ENCODE results near the gene C19orf53. TPM values are rescaled to one million over a fixed set of nuclear protein-coding genes. Genes with fewer than 3 reads are reported as not detected.

The C19orf53 gene
- total and polyA plus RNA-seq, 10 of the 15 experiments (the other 5 are each of a cell fraction or from before 2014, with no cell fraction given), result 109 to 449 (median 218) TPM

GRCh38 chr19:13742756-13743155 lies 31.5 kb upstream of the C19orf53 start:
- no peak overlapping the region for H3K4me2 ChIP-seq (ENCODE audit: control insufficient read depth, insufficient read depth)
- H3K9me3 ChIP-seq (replicated peaks; ENCODE audit: control insufficient read depth, insufficient read depth, low read length), result no peaks in the 10 kb centered on the region; the same call in 2 of the 3 replicates
- no peaks in the 10 kb centered on the region for H3K36me3 ChIP-seq (ENCODE audit: control insufficient read depth in 2 of 2, insufficient read depth in 2 of 2, low read length in 1 of 2)
- H3K4me3 ChIP-seq, result no peak overlapping the region
- ChIA-PET POLR2A (no interaction called here), RAD21 (ENCODE audit: unreplicated experiment) (no interaction called here), CTCF (no interaction called here), SMC1A (ENCODE audit: uncharacterized antibody, unreplicated experiment) (no interaction called here)
- no peaks in the 10 kb centered on the region for H3K4me1 ChIP-seq (ENCODE audit: control insufficient read depth, insufficient read depth, low read length)
- H3K9ac ChIP-seq (ENCODE audit: control insufficient read depth, insufficient read depth, low read length), result no peak overlapping the region
- in situ Hi-C loops (cut with MboI) (no loop called here), intact Hi-C loops (cut with micrococcal nuclease; ENCODE audit: unreplicated experiment) (no loop called here)
- H4K20me1 ChIP-seq (ENCODE audit: control insufficient read depth, insufficient read depth), result no peaks in the 10 kb centered on the region
- TF ChIP-seq JUNB (IDR thresholded peaks at IDR 0.05) (no peak), MTA2 (IDR thresholded peaks at IDR 0.05; ENCODE audit: low read depth) (no peak), ZNF622 (IDR thresholded peaks at IDR 0.05) (no peak), PRDM15 (CRISPR knock-in tag; IDR thresholded peaks at IDR 0.05) (no peak), SUZ12 (IDR thresholded peaks at IDR 0.05; ENCODE audit: unreplicated experiment) (no peak), BCLAF1 (IDR thresholded peaks at IDR 0.05) (no peak), FOXM1 (IDR thresholded peaks at IDR 0.05; ENCODE audit: low read depth, low read length) (no peak)
- no peak for FAIRE-seq
- no peak for DNase-seq (ENCODE audit: low read depth, low spot score)
- H2AFZ ChIP-seq (ENCODE audit: control insufficient read depth, low read depth, low read length), result no peak overlapping the region
- no peaks in the 10 kb centered on the region for H3K27me3 ChIP-seq (replicated peaks in 1 of 2; ENCODE audit: control insufficient read depth in 2 of 2, insufficient read depth in 2 of 2, low read length in 1 of 2)
- H3K79me2 ChIP-seq (ENCODE audit: control insufficient read depth, insufficient read depth, low read length), result no peaks in the 10 kb centered on the region
- no TSS peak for BruUV-seq (replicated peaks)
- no peak overlapping the region for H3K27ac ChIP-seq (ENCODE audit: control insufficient read depth, insufficient read depth)
- 53% methylated on average over 1 of the region's 1 CpG for WGBS (ENCODE audit: insufficient coverage, insufficient replicate concordance, low lambda C conversion rate, missing lambda C conversion rate)
- no peak for ATAC-seq

Data from GM12878 (cell line).